ENCODE results near the gene TSSK2. TPM values are rescaled to one million over a fixed set of nuclear protein-coding genes. Genes with fewer than 3 reads are reported as not detected.
A peak's percentile ranks its signal among the peaks of the same experiment; 100 is the strongest.

The TSSK2 gene
- total and polyA plus RNA-seq, 2 donors from 2014 or later, result not detected

DNA sequence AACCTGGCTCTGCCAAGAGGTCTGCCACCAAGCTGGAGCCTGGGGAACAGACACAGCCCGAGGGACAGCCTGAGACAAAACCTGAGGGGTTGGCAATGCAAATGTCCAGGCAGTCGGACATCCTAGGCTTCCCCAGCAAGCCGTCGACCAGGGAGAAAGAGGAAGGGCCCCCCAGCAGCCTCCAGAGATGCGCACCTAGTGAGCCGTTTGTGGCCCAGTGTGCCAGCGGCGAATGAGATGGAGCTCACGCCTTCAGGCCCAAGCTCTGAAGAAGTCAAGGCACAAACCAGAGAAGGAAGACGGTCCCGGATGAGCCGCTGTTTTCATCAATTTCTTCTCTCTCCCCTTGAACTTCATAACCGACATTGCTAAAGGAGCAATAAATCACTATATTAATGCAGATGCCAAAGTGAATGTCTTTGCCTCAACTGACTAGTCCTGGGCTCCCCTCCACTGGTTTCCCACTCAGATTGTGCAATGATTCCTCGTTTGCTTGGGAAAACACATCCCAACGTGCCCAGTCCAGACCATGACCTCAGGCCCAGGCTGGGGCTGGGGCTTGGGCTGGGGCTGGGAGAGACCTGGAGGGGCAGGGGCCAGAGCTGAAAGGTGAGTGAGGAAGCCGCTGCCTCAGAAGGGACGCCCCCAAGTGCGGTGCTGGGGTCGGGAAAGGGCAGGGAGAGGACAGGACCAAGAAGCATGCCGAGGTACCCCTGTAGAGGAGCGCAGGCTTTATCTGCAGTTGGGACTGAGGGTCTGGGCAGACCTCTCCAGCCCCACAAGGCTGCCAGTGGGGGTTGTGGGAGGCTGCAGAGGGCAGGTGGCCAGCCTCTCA, 5.4 kb upstream of the TSSK2 start:
- TF ChIP-seq, protein P1, sequence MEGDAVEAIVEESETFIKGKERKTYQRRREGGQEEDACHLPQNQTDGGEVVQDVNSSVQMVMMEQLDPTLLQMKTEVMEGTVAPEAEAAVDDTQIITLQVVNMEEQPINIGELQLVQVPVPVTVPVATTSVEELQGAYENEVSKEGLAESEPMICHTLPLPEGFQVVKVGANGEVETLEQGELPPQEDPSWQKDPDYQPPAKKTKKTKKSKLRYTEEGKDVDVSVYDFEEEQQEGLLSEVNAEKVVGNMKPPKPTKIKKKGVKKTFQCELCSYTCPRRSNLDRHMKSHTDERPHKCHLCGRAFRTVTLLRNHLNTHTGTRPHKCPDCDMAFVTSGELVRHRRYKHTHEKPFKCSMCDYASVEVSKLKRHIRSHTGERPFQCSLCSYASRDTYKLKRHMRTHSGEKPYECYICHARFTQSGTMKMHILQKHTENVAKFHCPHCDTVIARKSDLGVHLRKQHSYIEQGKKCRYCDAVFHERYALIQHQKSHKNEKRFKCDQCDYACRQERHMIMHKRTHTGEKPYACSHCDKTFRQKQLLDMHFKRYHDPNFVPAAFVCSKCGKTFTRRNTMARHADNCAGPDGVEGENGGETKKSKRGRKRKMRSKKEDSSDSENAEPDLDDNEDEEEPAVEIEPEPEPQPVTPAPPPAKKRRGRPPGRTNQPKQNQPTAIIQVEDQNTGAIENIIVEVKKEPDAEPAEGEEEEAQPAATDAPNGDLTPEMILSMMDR (IDR thresholded peaks at IDR 0.05; ENCODE audit: borderline replicate concordance, extremely low read depth, insufficient read depth), result no peak
- intact Hi-C loops (cut with DNase I), result no loop called here
- H3K4me3 ChIP-seq (ENCODE audit: low read length in 3 of 3), result no peak overlapping the region

DNA sequence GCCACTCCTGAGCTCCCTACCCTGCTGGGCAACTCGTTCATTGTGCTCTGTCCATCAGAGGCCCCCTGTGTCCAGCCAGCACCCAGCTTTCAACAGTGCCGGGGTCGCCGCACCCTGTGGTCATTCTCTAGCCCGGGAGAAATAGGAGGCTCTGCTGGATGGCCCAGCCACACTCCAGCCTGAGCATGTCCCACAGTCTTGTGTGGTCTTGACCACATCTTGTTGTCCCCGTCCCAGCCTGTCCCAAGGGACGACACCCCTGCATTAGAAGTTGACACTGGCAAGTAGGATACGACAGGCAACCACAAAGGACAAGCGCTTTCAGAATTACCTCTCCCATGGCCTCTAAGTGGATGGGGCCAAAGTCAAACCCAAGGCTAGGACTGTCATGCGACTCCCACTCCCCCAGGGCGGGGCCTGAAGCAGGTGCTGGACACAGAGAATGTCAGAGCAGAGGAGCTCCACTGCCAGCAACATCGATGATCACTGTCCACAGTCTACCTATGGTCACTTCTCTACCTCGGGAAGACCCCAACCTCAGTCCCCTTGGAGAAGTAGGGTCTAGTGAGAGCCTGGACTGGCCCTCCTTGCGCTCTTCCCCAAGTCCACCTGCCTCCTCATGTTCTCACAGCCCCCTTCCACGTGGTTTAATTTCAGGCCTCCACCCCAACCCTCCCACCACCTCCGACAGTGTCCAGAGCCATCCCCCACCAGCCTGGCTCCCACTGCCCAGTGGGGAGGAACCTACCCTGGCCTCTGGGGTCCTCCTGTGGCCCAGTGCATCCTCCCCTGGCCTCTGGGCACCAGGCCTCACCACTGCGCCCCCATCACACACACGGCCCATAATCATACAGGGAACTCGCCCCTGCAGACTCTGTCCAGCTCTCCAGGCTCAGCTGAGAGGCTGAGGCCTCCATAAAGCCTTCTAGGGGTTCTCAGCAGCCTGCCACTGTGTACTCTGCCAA, 4.5 kb upstream of the TSSK2 start:
- Histone ChIP-seq H3K27ac (ENCODE audit: low read depth in 2 of 2, low read length in 2 of 2) (no peak overlapping the region), H3K4me1 (ENCODE audit: control insufficient read depth in 2 of 3, insufficient read depth in 2 of 3, low read depth in 1 of 3, low read length in 3 of 3) (peaks cover 0 to 4% (median 4%) of the 10 kb centered on the region in 3 donors), H3K9ac (ENCODE audit: low read length in 3 of 3) (no peak overlapping the region), H3K4me3 (ENCODE audit: low read length in 3 of 3) (no peak overlapping the region), H3K36me3 (ENCODE audit: control insufficient read depth in 2 of 3, insufficient read depth in 3 of 3, low read length in 3 of 3) (no peaks in the 10 kb centered on the region), H3K27me3 (ENCODE audit: control insufficient read depth, insufficient read depth, low read length) (no peaks in the 10 kb centered on the region), H3K9me3 (ENCODE audit: control insufficient read depth in 2 of 3, insufficient read depth in 1 of 3, low read length in 3 of 3) (no peaks in the 10 kb centered on the region)
- intact Hi-C loops (cut with DNase I), result no loop called here
- FAIRE-seq (no peak), DNase-seq (peak in 1 of 5 donors; percentile 42)
- TF ChIP-seq, protein P1 (IDR thresholded peaks at IDR 0.05; ENCODE audit: borderline replicate concordance, extremely low read depth, insufficient read depth), result no peak

More for the DNA sequence above, 5.4 kb upstream of the TSSK2 start:
- H3K27ac ChIP-seq (ENCODE audit: low read depth in 2 of 2, low read length in 2 of 2), result no peak overlapping the region
- no peaks in the 10 kb centered on the region for H3K36me3 ChIP-seq (ENCODE audit: control insufficient read depth in 2 of 3, insufficient read depth in 3 of 3, low read length in 3 of 3)
- DNase-seq, result peak in 1 of 5 donors; percentile 63
- H3K9ac ChIP-seq (ENCODE audit: low read length in 3 of 3), result no peak overlapping the region
- FAIRE-seq, result no peak
- peaks cover 0 to 11% (median 8%) of the 10 kb centered on the region in 3 donors for H3K4me1 ChIP-seq (ENCODE audit: control insufficient read depth in 2 of 3, insufficient read depth in 2 of 3, low read depth in 1 of 3, low read length in 3 of 3)
- H3K27me3 ChIP-seq (ENCODE audit: control insufficient read depth, insufficient read depth, low read length), result no peaks in the 10 kb centered on the region
- no peaks in the 10 kb centered on the region for H3K9me3 ChIP-seq (ENCODE audit: control insufficient read depth in 2 of 3, insufficient read depth in 1 of 3, low read length in 3 of 3)

DNA sequence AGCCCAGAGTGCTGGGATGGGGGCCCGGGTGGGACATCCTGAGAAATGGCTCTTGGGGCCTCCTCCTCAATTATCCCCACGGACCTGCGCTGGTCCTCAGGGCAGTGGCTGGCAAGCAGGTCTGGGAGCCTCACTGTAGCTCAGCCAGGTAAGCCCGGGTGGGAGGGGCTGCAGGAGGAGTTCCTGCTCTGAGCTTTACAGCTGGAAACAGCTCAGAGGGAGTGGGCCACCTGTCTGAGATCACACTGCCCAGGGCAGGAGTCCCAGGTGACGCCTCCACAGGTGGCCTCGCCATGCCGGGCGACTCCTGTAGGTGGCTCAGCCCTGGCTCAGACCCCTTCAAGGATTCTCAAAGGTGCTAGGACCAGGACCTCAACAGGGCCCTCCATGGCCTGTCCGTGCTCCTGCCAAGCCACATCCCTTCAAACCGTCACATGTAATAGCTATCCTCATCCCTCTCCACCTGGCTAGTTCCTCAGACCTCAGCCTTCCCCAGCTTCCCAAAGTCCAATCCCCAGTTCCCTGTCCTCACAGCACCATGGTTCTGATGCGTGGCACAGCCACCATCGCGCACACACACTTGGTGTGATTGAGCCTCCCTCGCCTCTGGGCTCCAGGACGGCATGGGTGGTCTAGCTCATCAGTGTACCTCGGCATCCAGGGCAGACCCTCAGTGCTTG, 3.6 kb upstream of the TSSK2 start:
- H3K4me1 ChIP-seq (ENCODE audit: control insufficient read depth in 2 of 3, insufficient read depth in 2 of 3, low read depth in 1 of 3, low read length in 3 of 3), result peaks cover 0 to 4% (median 4%) of the 10 kb centered on the region in 3 donors
- no peak overlapping the region for H3K4me3 ChIP-seq (ENCODE audit: low read length in 3 of 3)
- peak in 1 of 5 donors; percentile 57 for DNase-seq
- TF ChIP-seq, protein P1 (IDR thresholded peaks at IDR 0.05; ENCODE audit: borderline replicate concordance, extremely low read depth, insufficient read depth), result no peak
- H3K36me3 ChIP-seq (ENCODE audit: control insufficient read depth in 2 of 3, insufficient read depth in 3 of 3, low read length in 3 of 3), result no peaks in the 10 kb centered on the region
- FAIRE-seq, result no peak
- intact Hi-C loops (cut with DNase I), result no loop called here
- H3K27ac ChIP-seq (ENCODE audit: low read depth in 2 of 2, low read length in 2 of 2), result no peak overlapping the region
- H3K9ac ChIP-seq (ENCODE audit: low read length in 3 of 3), result no peak overlapping the region
- H3K9me3 ChIP-seq (ENCODE audit: control insufficient read depth in 2 of 3, insufficient read depth in 1 of 3, low read length in 3 of 3), result no peaks in the 10 kb centered on the region
- H3K27me3 ChIP-seq (ENCODE audit: control insufficient read depth, insufficient read depth, low read length), result no peaks in the 10 kb centered on the region

Measured in kidney (tissue), 14 donors.